OCI-LY1 (cell line): Measurements from ENCODE around the gene LRRC74A.

ENCODE experiments used
- CTCF ChIP-seq: fragments of 200-600 bp; sonication (generic), shearing (Covaris generic); IDR thresholded peaks from 2 replicates; pipeline ENCODE4 v1.5.1; 2017; ENCODE audit warnings: mild to moderate bottlenecking, antibody characterized with exemption, low read length, moderate library complexity, mixed read lengths
- EZH2 ChIP-seq: fragments of 200-600 bp; sonication (generic), shearing (Covaris generic); IDR thresholded peaks from 2 replicates; pipeline ENCODE4 v1.8.0; 2017; ENCODE audit warnings: borderline replicate concordance, mixed run types, mild to moderate bottlenecking, antibody characterized with exemption, low read length, moderate library complexity, mixed read lengths

GRCh38 chr14:76784881-76785280 is 41.3 kb upstream of the LRRC74A start:
- TF ChIP-seq CTCF (peak; percentile 77), EZH2 (no peak)
